SK-N-SH (cell line): Measurements from ENCODE around the gene MAK.

Experiments used
- ELF1 ChIP-seq: IDR thresholded peaks from 2 replicates; pipeline ENCODE4 v1.4.0; 2012
- EZH2phosphoT487 ChIP-seq: fragments of 200-600 bp; sonication (generic); IDR thresholded peaks from 2 replicates; pipeline ENCODE4 v1.6.1; 2017; ENCODE audit warnings: low read depth, mixed run types, mild to moderate bottlenecking, antibody characterized with exemption, moderate library complexity, borderline replicate concordance
- GABPA ChIP-seq: IDR thresholded peaks from 2 replicates; pipeline ENCODE4 v1.4.0; 2012; ENCODE audit warnings: low read depth, mild to moderate bottlenecking
- JUND ChIP-seq: IDR thresholded peaks from 2 replicates; pipeline ENCODE4 v1.4.0; 2012
- POLR2AphosphoS5 ChIP-seq: IDR thresholded peaks from 2 replicates; pipeline ENCODE4 v1.6.1; 2012; ENCODE audit warnings: low read depth, low read length
- RAD21 ChIP-seq: IDR thresholded peaks from 2 replicates; pipeline ENCODE4 v1.6.1; 2012; ENCODE audit warnings: mild to moderate bottlenecking, low read length
- RCOR1 ChIP-seq: fragments of 150-350 bp; IDR thresholded peaks from 2 replicates; pipeline ENCODE4 v1.6.1; 2017; ENCODE audit warnings: antibody characterized with exemption, low read length
- RFX5 ChIP-seq: IDR thresholded peaks from 2 replicates; pipeline ENCODE4 v1.6.1; 2012; ENCODE audit warnings: mild to moderate bottlenecking, improper control_type of control experiment, low read length
- TF ChIP-seq, protein P1 (sequence below): fragments of 200-600 bp; sonication (generic); IDR thresholded peaks from 2 replicates; pipeline ENCODE4 v1.6.1; 2017; ENCODE audit warnings: antibody characterized with exemption, mild to moderate bottlenecking, moderate library complexity
- TF ChIP-seq, protein P2 (sequence below): IDR thresholded peaks from 2 replicates; pipeline ENCODE4; 2012
- TF ChIP-seq, protein P3 (sequence below): IDR thresholded peaks from 2 replicates; pipeline ENCODE4 v1.6.1; 2012; ENCODE audit warnings: mild to moderate bottlenecking, low read depth, low read length, moderate library complexity

DNA sequence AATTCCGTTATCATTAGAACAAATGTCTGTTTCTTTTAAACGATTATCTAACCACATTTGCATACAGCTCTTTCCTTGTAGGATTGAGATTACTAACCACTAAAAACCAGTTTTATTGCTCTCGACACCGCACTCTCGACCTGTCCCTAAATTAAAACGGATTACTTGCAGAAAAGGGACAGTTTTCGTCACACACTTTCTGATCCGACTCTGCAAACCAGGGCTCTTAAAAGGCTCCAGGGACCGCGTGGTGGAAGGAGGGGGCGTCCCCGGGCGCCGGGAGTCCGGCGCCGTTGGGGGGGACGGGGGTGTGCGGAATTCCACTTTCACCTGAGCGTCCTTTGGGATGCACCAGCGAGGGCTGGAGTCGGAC is 731 bp downstream of the MAK start:
- TF ChIP-seq RFX5 (no peak), RCOR1 (no peak), JUND (no peak), ELF1 (no peak), POLR2AphosphoS5 (no peak), RAD21 (no peak), EZH2phosphoT487 (no peak), GABPA (no peak)
- TF ChIP-seq, protein P1, sequence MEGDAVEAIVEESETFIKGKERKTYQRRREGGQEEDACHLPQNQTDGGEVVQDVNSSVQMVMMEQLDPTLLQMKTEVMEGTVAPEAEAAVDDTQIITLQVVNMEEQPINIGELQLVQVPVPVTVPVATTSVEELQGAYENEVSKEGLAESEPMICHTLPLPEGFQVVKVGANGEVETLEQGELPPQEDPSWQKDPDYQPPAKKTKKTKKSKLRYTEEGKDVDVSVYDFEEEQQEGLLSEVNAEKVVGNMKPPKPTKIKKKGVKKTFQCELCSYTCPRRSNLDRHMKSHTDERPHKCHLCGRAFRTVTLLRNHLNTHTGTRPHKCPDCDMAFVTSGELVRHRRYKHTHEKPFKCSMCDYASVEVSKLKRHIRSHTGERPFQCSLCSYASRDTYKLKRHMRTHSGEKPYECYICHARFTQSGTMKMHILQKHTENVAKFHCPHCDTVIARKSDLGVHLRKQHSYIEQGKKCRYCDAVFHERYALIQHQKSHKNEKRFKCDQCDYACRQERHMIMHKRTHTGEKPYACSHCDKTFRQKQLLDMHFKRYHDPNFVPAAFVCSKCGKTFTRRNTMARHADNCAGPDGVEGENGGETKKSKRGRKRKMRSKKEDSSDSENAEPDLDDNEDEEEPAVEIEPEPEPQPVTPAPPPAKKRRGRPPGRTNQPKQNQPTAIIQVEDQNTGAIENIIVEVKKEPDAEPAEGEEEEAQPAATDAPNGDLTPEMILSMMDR: no peak
- TF ChIP-seq, protein P2, sequence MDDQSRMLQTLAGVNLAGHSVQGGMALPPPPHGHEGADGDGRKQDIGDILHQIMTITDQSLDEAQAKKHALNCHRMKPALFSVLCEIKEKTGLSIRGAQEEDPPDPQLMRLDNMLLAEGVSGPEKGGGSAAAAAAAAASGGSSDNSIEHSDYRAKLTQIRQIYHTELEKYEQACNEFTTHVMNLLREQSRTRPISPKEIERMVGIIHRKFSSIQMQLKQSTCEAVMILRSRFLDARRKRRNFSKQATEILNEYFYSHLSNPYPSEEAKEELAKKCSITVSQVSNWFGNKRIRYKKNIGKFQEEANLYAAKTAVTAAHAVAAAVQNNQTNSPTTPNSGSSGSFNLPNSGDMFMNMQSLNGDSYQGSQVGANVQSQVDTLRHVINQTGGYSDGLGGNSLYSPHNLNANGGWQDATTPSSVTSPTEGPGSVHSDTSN: no peak
- TF ChIP-seq, protein P3, sequence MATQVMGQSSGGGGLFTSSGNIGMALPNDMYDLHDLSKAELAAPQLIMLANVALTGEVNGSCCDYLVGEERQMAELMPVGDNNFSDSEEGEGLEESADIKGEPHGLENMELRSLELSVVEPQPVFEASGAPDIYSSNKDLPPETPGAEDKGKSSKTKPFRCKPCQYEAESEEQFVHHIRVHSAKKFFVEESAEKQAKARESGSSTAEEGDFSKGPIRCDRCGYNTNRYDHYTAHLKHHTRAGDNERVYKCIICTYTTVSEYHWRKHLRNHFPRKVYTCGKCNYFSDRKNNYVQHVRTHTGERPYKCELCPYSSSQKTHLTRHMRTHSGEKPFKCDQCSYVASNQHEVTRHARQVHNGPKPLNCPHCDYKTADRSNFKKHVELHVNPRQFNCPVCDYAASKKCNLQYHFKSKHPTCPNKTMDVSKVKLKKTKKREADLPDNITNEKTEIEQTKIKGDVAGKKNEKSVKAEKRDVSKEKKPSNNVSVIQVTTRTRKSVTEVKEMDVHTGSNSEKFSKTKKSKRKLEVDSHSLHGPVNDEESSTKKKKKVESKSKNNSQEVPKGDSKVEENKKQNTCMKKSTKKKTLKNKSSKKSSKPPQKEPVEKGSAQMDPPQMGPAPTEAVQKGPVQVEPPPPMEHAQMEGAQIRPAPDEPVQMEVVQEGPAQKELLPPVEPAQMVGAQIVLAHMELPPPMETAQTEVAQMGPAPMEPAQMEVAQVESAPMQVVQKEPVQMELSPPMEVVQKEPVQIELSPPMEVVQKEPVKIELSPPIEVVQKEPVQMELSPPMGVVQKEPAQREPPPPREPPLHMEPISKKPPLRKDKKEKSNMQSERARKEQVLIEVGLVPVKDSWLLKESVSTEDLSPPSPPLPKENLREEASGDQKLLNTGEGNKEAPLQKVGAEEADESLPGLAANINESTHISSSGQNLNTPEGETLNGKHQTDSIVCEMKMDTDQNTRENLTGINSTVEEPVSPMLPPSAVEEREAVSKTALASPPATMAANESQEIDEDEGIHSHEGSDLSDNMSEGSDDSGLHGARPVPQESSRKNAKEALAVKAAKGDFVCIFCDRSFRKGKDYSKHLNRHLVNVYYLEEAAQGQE: no peak
